Measurements from ENCODE around the gene NEUROD2.

- TF ChIP-seq ZNF8 (CRISPR knock-in tag; IDR thresholded peaks at IDR 0.05): no peak
- no peak for TF ChIP-seq ESRRG (CRISPR knock-in tag; IDR thresholded peaks at IDR 0.05)
Measured at GRCh38 chr17:39572121-39572520, 35.6 kb downstream of the NEUROD2 start.
